Measurements from ENCODE around the gene SPEF2. TPM values are rescaled to one million over a fixed set of nuclear protein-coding genes. Genes with fewer than 3 reads are reported as not detected.

Gene SPEF2
- total RNA-seq, 1 donor from 2014 or later: 13.8 TPM

DNA sequence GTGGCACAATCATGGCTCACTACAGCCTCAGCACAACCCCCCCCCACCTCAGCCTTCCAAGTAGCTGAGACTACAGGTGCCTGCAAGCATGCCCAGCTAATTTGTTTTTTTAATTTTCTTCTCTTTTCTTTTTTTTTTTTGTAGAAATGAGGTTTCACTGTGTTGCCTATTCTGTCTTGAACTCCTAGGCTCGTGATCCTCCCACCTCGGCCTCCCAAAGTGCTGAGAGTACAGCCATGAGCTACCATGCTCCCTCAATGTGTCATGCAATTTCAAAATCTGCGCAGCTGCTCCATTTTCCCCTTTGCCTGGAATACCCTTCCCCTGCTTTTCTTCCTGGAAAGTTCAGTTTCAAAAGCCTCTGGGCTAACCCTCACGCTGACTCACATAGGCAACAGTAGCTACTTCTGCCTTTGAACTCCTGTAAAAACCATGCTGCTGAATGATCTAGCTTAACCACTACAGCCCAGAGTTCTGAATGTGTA, 168.0 kb downstream of the SPEF2 start:
- no peak for DNase-seq

DNA sequence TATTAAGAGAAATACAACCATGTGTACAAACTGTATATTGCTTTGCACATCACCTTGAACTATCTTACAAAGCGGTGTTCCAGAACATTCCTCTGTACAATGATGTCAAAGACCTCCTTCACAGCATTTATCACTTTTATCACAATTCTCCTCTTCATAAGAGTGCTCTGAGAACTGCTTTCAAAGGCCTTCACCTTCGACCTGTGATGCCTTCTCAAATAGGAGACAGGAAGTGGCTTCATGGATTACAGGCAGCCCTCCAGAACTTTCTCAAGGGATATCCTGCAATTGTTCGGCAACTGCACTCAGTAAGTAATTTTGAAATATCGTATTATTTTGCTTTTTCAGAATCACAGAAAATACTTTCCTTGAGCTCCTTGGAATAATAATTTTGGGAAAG, 171.1 kb downstream of the SPEF2 start:
- DNase-seq: no peak

DNA sequence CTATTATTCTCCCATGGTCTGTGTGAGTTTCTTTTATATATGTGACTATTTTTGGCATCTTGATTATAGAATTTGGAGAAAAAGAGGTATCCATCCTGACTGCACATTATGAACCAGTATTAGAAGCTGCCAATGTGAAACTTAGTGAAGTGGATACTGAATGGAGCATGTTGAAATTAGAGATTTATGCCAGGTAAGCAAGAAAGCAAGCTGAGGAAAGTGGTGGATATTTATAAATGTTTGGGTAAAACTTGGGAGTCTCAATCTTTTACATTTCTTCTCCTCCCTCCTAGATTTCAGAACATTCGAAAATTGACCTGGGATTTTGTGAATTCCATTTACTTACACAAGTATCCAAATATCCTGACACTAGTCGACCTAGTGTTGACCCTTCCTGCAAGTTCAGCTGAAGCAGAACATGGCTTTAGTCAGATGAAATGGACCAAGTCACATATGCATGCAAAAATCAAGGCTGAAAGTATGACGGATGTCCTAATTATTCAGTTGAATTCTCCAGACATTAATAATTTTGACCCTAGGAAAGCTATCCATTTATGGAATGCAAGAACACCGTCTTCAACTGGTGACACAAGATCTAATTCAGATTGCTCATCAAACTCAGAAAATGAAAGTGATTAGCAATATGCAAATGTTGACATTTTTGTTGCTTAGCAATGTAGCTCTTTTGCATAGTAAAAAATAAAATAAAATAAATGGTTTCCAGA, 172.2 kb downstream of the SPEF2 start:
- DNase-seq: no peak

DNA sequence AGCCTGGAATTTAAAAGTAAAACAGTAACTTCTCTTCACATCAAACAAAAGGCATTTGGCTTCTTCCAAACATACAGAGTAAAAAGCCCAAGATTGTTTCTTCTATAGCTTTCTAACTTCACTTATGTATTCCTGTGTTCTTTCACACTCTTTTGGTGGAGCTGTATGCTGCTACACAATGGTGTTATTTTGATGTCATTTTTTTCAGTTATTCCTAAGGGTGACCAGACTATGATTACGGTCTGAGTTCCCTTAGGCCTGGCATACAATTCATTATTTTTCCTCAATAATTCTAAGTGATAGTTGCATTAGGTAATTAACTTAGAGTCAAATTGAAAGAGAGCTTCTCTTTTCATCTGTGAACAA, 172.8 kb downstream of the SPEF2 start:
- no peak for DNase-seq

- no peak for DNase-seq
Measured at GRCh38 chr5:35794328-35794619, 176.6 kb downstream of the SPEF2 start.

DNA sequence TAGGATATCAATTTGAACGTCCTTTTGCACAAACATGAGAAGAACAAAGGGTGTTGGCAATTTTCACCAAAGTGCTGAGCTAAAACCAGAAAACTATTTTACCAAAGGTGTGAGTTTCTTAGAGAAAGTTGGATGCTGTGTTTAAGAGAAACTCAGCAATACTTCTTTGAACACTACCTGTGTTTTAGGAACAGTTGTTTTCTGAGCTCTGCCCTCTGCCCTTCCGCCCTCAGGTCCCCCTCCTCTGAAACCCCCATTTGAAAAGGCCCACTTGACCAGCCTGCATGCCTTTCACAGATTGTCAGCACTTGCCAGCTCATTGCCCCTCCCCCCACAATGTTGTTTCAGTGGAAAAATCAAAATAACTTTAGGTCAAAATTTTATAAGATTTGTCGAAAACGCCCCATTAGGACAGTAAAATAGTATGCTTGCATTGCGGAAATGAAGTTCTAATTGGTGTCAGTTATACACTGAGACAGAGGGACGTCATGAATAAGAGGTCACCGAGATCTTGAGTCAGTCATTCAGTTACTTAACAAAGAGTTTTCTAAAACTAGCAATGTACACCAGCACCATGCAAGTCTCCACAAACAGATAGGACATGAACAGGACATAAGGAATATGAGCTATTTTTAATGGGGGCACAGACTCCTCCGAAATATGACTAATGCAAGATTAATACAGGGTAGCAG, 177.2 kb downstream of the SPEF2 start:
- DNase-seq: no peak

DNA sequence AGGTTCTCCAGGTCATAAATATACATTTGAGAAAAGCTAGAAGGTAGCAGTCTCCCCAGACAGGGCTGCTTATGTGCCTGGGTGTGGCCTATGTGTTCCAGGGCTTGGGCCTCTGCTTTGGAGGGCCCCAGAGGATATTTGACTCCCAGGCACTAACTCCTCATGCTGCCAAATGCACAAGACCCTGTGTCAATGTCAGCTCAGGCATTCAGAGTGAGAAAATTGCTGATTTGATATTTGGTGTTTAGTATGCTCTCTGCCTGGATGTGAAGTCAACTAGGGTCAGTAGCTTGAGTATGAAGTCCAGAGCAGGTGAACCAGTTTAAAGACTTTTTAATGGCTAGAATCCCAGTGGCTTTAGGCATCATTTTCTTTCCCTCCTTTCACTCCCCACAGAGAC, 181.5 kb downstream of the SPEF2 start:
- DNase-seq: no peak

DNA sequence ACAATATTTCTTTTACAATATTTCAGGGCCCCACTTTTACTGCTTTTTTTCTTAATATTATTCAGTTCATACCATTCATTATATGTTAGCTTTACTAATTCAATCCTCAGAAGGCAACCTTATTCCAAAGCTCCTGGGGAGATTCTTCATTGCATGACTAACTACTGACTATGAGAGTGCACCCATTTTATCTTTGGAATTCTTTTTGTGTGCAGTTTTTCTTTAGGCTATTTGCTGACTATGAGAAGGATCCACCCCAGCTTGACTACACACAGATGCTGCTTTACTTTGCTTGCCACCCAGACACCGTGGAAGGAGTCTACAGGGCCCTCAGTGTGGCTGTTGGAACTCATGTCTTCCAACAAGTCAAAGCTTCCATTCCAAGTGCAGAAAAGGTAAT, 182.1 kb downstream of the SPEF2 start:
- DNase-seq: no peak

DNA sequence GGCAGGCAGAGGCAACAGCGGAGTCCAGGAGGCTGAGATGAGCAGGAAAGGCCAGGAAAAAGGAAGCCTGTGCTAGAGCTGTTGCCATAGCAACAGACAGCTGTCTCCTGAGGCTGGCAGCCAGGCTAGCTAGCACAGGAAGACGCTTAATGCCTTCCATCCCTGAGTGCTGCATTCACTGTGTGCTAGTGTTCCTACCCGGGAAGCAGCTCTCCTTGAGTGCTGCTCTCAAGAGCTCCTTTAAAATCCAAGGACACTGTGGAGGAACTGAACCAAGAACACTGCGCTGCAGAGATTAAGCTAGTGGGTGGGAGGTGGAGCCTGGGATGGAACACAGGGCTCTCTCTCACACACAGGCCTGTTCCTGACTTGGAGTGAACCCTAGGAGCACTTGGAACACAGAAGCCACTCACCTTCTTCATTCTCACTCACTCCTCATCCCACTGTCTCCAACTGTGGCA, 185.6 kb downstream of the SPEF2 start:
- DNase-seq: peak; percentile 76

- no peak for DNase-seq
Measured at GRCh38 chr5:35804201-35804653, 186.6 kb downstream of the SPEF2 start.

DNA sequence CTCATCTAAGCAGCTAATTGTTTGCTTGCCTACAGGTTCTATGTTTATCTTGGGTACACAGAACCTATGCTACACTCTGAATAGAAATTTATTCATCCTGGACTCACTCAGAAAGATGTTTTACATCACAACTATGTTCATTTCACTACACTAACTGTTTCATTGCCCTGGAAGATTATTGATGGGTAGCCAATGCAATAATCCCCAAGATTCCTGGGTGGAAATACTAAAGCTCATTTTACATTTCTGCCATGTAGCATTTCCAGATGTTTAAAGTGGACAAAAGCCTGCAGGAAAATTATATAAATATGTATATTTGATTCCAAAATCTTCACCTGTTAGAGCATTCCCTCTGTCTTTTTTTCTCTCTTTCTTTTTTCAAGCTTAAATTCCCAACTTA, 187.2 kb downstream of the SPEF2 start:
- DNase-seq: no peak

DNA sequence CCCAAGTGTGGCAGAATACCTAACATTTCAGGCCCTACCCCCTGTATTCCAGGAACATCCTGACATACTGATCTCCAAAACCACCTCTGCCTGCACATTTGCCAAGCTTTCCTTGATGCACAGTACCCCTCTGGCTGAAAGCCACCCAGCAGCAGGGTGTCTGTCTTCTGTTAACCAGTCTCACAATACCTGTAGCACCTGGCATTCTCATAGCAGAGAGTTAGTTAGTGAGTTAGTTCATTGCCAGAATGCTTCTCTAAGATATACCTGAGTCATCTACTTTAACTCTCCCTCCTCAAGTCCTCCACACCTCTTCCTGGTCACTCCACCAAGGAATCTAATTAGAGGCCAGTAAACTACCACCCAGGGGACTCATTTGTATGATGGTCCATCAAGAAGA, 192.9 kb downstream of the SPEF2 start:
- no peak for DNase-seq

DNA sequence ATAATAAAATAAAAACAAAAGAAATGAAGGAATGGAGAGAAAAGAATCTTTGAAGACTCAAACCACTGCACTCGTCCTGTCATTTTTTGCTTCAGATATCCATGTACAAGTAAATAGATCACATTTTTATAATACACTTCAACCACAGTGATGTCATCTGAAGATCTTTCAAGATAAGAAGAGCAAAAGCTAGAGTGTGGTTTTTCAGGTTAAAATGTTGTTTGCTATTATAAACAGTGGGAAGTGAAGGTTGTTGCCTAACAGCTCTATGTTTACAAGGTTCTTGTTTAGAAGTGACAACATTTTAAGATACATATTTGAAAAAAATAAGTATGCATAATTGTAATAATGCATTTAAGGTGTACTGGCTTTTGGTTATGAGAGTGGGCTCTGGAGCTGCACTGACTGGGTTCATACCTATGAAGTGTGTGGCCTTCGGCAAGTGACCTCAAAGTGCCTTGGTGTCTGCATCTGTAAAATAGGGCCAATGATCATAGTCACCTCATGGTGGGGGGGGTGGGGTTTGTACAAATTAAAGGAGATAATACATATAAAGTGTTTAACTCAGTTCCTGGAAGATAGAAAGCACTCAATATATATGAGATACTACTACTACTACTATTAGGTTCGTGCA, 193.6 kb downstream of the SPEF2 start:
- no peak for DNase-seq

DNA sequence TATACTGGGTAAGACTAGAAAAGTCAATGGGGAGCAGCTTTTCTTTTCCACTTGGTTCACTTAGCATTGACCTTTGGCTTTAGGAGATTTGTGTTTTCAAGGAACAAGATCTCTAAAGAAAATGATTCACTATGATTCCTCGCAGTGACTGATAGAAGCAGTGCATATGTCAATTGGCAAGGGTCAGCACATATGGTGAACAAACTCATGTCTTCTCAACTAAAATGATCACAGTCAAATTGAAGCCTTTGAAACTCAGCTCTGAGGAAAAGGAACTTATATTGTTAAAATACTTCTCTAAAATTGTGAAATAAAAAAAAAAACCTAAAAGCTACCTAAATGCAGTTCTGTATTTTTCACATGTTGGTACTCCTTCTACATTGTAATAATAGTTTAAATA, 195.9 kb downstream of the SPEF2 start:
- no peak for DNase-seq

GRCh38 chr5:35815089-35815936, 197.7 kb downstream of the SPEF2 start:
- DNase-seq: no peak

DNA sequence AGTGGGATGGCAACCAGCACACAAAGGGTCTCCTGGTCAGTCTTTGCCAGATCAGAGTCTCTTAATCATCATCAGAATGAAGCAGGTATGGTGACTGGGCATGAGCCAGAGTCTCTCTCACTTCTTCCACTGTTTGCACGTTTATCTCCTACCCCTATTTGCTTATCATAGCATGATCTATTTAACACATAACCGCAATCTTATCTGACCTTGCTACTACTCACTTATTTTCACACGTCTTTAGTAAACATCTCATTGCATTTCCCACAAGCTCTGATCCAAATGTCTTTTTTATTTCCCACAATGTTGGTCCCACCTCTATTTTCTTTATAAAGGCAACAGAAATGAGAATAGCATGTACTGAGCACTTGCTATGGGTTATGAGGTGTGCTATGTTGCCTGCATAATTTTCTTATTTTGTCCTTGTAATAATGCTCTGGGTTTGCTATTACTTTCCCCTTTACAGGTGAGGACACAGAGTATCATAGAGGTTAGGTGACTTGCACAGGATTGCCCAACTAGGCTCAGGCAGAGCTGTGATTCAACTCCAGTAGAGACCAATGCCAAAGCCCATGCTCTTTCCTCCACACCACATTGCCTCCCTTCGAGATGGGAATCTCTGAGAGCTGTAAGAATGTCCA, 199.3 kb downstream of the SPEF2 start:
- no peak for DNase-seq

- no peak for DNase-seq
Measured at GRCh38 chr5:35819026-35819425, 201.4 kb downstream of the SPEF2 start.

GRCh38 chr5:35819668-35820067, 202.0 kb downstream of the SPEF2 start:
- no peak for DNase-seq

DNA sequence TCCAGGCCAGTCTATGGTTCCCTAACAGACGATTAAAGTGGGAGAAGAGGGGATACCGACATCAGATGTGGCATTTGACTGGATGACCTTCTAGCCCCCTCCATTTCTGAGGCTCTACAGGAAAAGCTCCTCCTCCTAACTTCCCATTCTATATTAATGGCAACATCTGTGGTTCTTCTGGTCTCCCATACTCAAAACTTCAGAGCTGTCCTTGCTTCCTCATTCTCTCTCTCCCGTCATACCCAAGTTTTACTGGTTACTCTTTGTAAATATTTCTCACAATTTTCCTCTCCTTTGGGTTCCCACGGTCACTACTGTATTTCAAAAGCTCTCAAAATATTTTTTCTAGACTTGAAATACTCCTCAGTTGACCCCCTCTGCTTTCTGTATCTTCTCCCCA, 203.1 kb downstream of the SPEF2 start:
- no peak for DNase-seq

- DNase-seq: no peak
Measured at GRCh38 chr5:35821513-35821912, 203.8 kb downstream of the SPEF2 start.

DNA sequence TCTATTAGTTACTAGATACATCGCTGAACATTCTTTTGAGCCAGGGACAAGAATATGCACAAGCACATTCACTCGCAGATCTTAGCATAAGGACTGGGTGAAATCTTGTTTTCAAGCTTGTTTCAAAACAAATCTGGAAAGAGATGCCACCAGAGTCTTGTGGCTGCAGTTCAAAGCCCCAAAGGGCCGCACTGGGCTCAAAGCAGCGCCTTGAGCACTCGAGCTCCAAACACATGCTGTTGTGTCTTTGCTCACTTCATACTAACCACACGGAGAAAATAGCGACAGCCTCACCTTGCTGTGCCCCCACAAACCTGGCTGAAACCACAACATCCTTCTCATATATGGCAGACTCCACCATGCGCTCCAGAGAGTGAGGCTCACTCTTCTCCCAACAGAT, 204.8 kb downstream of the SPEF2 start:
- DNase-seq: no peak

Measured in skin of body (tissue), 2 donors.